ENCODE measurements around the gene LBH. TPM values are rescaled to one million over a fixed set of nuclear protein-coding genes. Genes with fewer than 3 reads are reported as not detected.

LBH gene
- total and polyA plus RNA-seq, 4 donors = 22.9 to 133 (median 81.3) TPM

GRCh38 chr2:30188292-30188691 lies 43.0 kb upstream of the LBH start:
- Histone ChIP-seq H3K36me3 (ENCODE audit: control insufficient read depth in 4 of 4, insufficient read depth in 4 of 4, low read length in 4 of 4) (no peaks in the 10 kb centered on the region), H3K27me3 (ENCODE audit: control insufficient read depth in 3 of 3, insufficient read depth in 3 of 3, low read length in 2 of 3) (peaks cover 0 to 3% (median 0%) of the 10 kb centered on the region in 3 donors), H3K4me3 (no peak overlapping the region), H3K27ac (ENCODE audit: low read depth in 1 of 2, low read length in 1 of 2) (no peak overlapping the region), H3K4me1 (ENCODE audit: control insufficient read depth in 5 of 5, insufficient read depth in 5 of 5, low read length in 5 of 5) (peaks cover 0 to 6% (median 0%) of the 10 kb centered on the region in 5 donors), H3K9ac (ENCODE audit: insufficient read depth in 1 of 2, low read length in 2 of 2) (no peak overlapping the region), H3K9me3 (ENCODE audit: control insufficient read depth in 4 of 4, insufficient read depth in 3 of 4, low read length in 3 of 4) (peaks cover 0 to 2% (median 0%) of the 10 kb centered on the region in 4 donors)
- 82 to 90% methylated on average over 2 of the region's 2 CpGs for WGBS, 2 donors
- no peak for TF ChIP-seq CTCF (IDR thresholded peaks at IDR 0.05; ENCODE audit: control extremely low read depth, extremely low read depth)
- DNase-seq (no peak), ATAC-seq (ENCODE audit: insufficient read depth, low FRiP score) (no peak)

DNA sequence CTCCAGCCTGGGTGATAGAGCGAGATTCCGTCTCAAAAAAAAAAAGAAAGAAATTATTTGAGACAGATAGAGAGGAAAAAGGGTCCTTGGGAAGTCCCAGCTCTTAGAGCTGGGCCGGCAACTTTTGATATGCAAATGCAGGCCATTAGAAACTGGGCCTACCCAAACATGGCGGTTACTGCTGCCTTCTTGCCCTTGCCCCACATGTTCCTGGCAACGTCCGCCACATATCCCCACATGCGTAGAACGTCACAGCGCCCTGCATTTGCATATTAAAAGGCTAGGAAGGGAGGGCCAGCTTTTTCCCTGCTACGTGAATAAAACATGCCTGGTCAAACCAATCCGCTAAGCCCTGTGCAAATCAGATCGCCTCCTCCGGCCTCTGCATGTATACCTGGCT lies 40.7 kb upstream of the LBH start:
- 95 to 96% methylated on average over 13 of the region's 13 CpGs for WGBS, 2 donors
- H3K36me3 ChIP-seq (ENCODE audit: control insufficient read depth in 4 of 4, insufficient read depth in 4 of 4, low read length in 4 of 4) = no peaks in the 10 kb centered on the region
- H3K27ac ChIP-seq (ENCODE audit: low read depth in 1 of 2, low read length in 1 of 2) = no peak overlapping the region
- H3K9me3 ChIP-seq (ENCODE audit: control insufficient read depth in 4 of 4, insufficient read depth in 3 of 4, low read length in 3 of 4) = peaks cover 0 to 2% (median 0%) of the 10 kb centered on the region in 4 donors
- ATAC-seq (ENCODE audit: insufficient read depth, low FRiP score) (no peak), DNase-seq (no peak)
- H3K4me1 ChIP-seq (ENCODE audit: control insufficient read depth in 5 of 5, insufficient read depth in 5 of 5, low read length in 5 of 5) = peaks cover 0 to 6% (median 0%) of the 10 kb centered on the region in 5 donors
- no peak for TF ChIP-seq CTCF (IDR thresholded peaks at IDR 0.05; ENCODE audit: control extremely low read depth, extremely low read depth)
- H3K27me3 ChIP-seq (ENCODE audit: control insufficient read depth in 3 of 3, insufficient read depth in 3 of 3, low read length in 2 of 3) = peaks cover 0 to 3% (median 0%) of the 10 kb centered on the region in 3 donors
- no peak overlapping the region for H3K9ac ChIP-seq (ENCODE audit: insufficient read depth in 1 of 2, low read length in 2 of 2)
- H3K4me3 ChIP-seq = no peak overlapping the region

GRCh38 chr2:30191107-30191506 lies 40.2 kb upstream of the LBH start:
- Histone ChIP-seq H3K27me3 (ENCODE audit: control insufficient read depth in 3 of 3, insufficient read depth in 3 of 3, low read length in 2 of 3) (peaks cover 0 to 2% (median 0%) of the 10 kb centered on the region in 3 donors), H3K4me1 (ENCODE audit: control insufficient read depth in 5 of 5, insufficient read depth in 5 of 5, low read length in 5 of 5) (peaks cover 0 to 6% (median 0%) of the 10 kb centered on the region in 5 donors), H3K27ac (ENCODE audit: low read depth in 1 of 2, low read length in 1 of 2) (no peak overlapping the region), H3K9ac (ENCODE audit: insufficient read depth in 1 of 2, low read length in 2 of 2) (no peak overlapping the region), H3K36me3 (ENCODE audit: control insufficient read depth in 4 of 4, insufficient read depth in 4 of 4, low read length in 4 of 4) (no peaks in the 10 kb centered on the region), H3K9me3 (ENCODE audit: control insufficient read depth in 4 of 4, insufficient read depth in 3 of 4, low read length in 3 of 4) (peaks cover 0 to 2% (median 0%) of the 10 kb centered on the region in 4 donors), H3K4me3 (no peak overlapping the region)
- DNase-seq = no peak
- no peak for ATAC-seq (ENCODE audit: insufficient read depth, low FRiP score)
- no peak for TF ChIP-seq CTCF (IDR thresholded peaks at IDR 0.05; ENCODE audit: control extremely low read depth, extremely low read depth)
- 90 to 97% methylated on average over 10 of the region's 10 CpGs for WGBS, 2 donors

GRCh38 chr2:30191819-30192271 lies 39.5 kb upstream of the LBH start:
- Histone ChIP-seq H3K36me3 (ENCODE audit: control insufficient read depth in 4 of 4, insufficient read depth in 4 of 4, low read length in 4 of 4) (no peaks in the 10 kb centered on the region), H3K4me1 (ENCODE audit: control insufficient read depth in 5 of 5, insufficient read depth in 5 of 5, low read length in 5 of 5) (peaks cover 0 to 6% (median 0%) of the 10 kb centered on the region in 5 donors), H3K4me3 (no peak overlapping the region), H3K9me3 (ENCODE audit: control insufficient read depth in 4 of 4, insufficient read depth in 3 of 4, low read length in 3 of 4) (peaks cover 0 to 2% (median 0%) of the 10 kb centered on the region in 4 donors), H3K27me3 (ENCODE audit: control insufficient read depth in 3 of 3, insufficient read depth in 3 of 3, low read length in 2 of 3) (no peaks in the 10 kb centered on the region), H3K9ac (ENCODE audit: insufficient read depth in 1 of 2, low read length in 2 of 2) (no peak overlapping the region), H3K27ac (ENCODE audit: low read depth in 1 of 2, low read length in 1 of 2) (no peak overlapping the region)
- DNase-seq = no peak
- ATAC-seq (ENCODE audit: insufficient read depth, low FRiP score) = no peak
- TF ChIP-seq CTCF (IDR thresholded peaks at IDR 0.05; ENCODE audit: control extremely low read depth, extremely low read depth) = no peak
- 80 to 82% methylated on average over 7 of the region's 7 CpGs for WGBS, 2 donors
